HCT116 (cell line): ENCODE results near the gene ZHX3. TPM values are rescaled to one million over a fixed set of nuclear protein-coding genes. Genes with fewer than 3 reads are reported as not detected.
A peak's percentile ranks its signal among the peaks of the same experiment; 100 is the strongest.

Experiments
- ATAC-seq: fragments of 200-7000 bp; cut with Tn5 transposase; 2 replicates; pipeline ENCODE4 v1.9.1; 2020; ENCODE audit warnings: mild to moderate bottlenecking, moderate library complexity
- BruUV-seq: library from RNA; stranded (reverse); fragments of 400-500 nt; replicated peaks from 2 replicates; lab custom pipeline; 2021; lab: Mats Ljungman, UMichigan
- CTCF ChIA-PET: fragments of 300-600 bp; sonication (Branson Sonifier 250); formaldehyde crosslinking; loops from one replicate; lab custom pipeline; 2021; ENCODE audit warnings: antibody characterized with exemption; lab: Charles Lee
- POLR2A ChIA-PET: fragments of 300-600, 350-600 bp; sonication (Branson Sonifier 250); formaldehyde crosslinking; loops from one replicate; lab custom pipeline; 2021; ENCODE audit warnings: antibody characterized with exemption; lab: Charles Lee
- RAD21 ChIA-PET, 2 experiments: fragments of 300-600 bp; sonication (Branson Sonifier 250); formaldehyde crosslinking; loops; one replicate each; lab custom pipeline; 2023; ENCODE audit warnings: low total read pairs in 2 of 2; ENCODE audit not compliant: uncharacterized antibody in 2 of 2, unreplicated experiment in 2 of 2, low non-redundant PET in 1 of 2; lab: Charles Lee
- DNase-seq: peaks from one replicate; pipeline ENCODE4 v3.0.0-alpha.2; 2010; ENCODE audit warnings: low read depth, low spot score
- H2AFZ ChIP-seq: fragments of 200-600 bp; shearing (Covaris generic), sonication (generic); 2 replicates; pipeline ENCODE4 v1.6.1; 2017; ENCODE audit warnings: low read depth, mixed run types, mixed read lengths, antibody characterized with exemption, low read length; ENCODE audit not compliant: poor library complexity, severe bottlenecking
- H3K27ac ChIP-seq: 2 replicates; pipeline ENCODE4 v1.5.1; 2012; ENCODE audit warnings: low read depth, low read length
- H3K27me3 ChIP-seq: fragments of 200-600 bp; sonication (generic); 2 replicates; pipeline ENCODE4 v1.6.1; 2016; ENCODE audit warnings: mixed run types, low read length, mixed read lengths; ENCODE audit not compliant: insufficient read depth
- H3K36me3 ChIP-seq, 2 experiments: fragments of 200-500 bp in 1 of 2; fragments of 200-600 bp in 1 of 2; sonication (Bioruptor generic) in 1 of 2; sonication (generic) in 1 of 2; 2 replicates each; pipeline versions ENCODE4 v1.5.1 to v1.6.1; 2014 to 2016; ENCODE audit warnings: low read length in 2 of 2, inconsistent platforms in 1 of 2, mixed read lengths in 1 of 2, mixed run types in 1 of 2; ENCODE audit not compliant: insufficient read depth in 2 of 2, control insufficient read depth in 1 of 2
- H3K4me1 ChIP-seq, 2 experiments: fragments of 200-600 bp in 1 of 2; sonication (generic) in 1 of 2; 2 replicates each; pipeline versions ENCODE4 v1.5.1 to v1.6.1; 2012 to 2017; ENCODE audit warnings: low read length in 2 of 2, inconsistent platforms in 1 of 2, mild to moderate bottlenecking in 1 of 2, mixed read lengths in 1 of 2, mixed run types in 1 of 2, moderate library complexity in 1 of 2; ENCODE audit not compliant: insufficient read depth in 2 of 2, control insufficient read depth in 1 of 2
- H3K4me2 ChIP-seq: fragments of 200-600 bp; sonication (generic); 2 replicates; pipeline ENCODE4 v1.6.1; 2017; ENCODE audit warnings: mixed run types, low read length, mixed read lengths
- H3K4me3 ChIP-seq, 2 experiments: fragments of 200-600 bp in 1 of 2; sonication (generic) in 1 of 2; replicated peaks in 1 of 2; 2 replicates each; pipeline ENCODE4 v1.5.1; 2011 to 2016; ENCODE audit warnings: low read length in 2 of 2, control low read depth in 1 of 2, low read depth in 1 of 2, mild to moderate bottlenecking in 1 of 2, mixed read lengths in 1 of 2, mixed run types in 1 of 2
- H3K79me2 ChIP-seq: fragments of 200-600 bp; sonication (generic); 2 replicates; pipeline ENCODE4 v1.6.1; 2017; ENCODE audit warnings: mild to moderate bottlenecking, mixed run types, low read length, moderate library complexity, mixed read lengths; ENCODE audit not compliant: insufficient read depth
- H3K9ac ChIP-seq: fragments of 200-600 bp; sonication (generic); 2 replicates; pipeline ENCODE4 v1.6.1; 2016; ENCODE audit warnings: low read length, mixed read lengths
- H3K9me2 ChIP-seq: fragments of 200-600 bp; sonication (generic), shearing (Covaris generic); 2 replicates; pipeline ENCODE4 v1.6.1; 2017; ENCODE audit warnings: mixed run types, mild to moderate bottlenecking, moderate library complexity; ENCODE audit not compliant: insufficient read depth
- H3K9me3 ChIP-seq, 2 experiments: fragments of 200-500 bp in 1 of 2; fragments of 200-600 bp in 1 of 2; sonication (Bioruptor generic) in 1 of 2; sonication (generic) in 1 of 2; 2 replicates each; pipeline ENCODE4 v1.6.1; 2014 to 2017; ENCODE audit warnings: low read length in 2 of 2, mixed read lengths in 2 of 2, inconsistent platforms in 1 of 2, low read depth in 1 of 2, mild to moderate bottlenecking in 1 of 2, mixed run types in 1 of 2, moderate library complexity in 1 of 2; ENCODE audit not compliant: control insufficient read depth in 1 of 2, insufficient read depth in 1 of 2
- H4K20me1 ChIP-seq: fragments of 200-600 bp; sonication (generic), shearing (Covaris generic); 2 replicates; pipeline ENCODE4 v1.6.1; 2017; ENCODE audit warnings: mixed run types, mild to moderate bottlenecking, moderate library complexity; ENCODE audit not compliant: insufficient read depth
- ATF3 ChIP-seq: IDR thresholded peaks from 2 replicates; pipeline ENCODE4 v1.6.1; 2012
- CBX3 ChIP-seq: IDR thresholded peaks from 2 replicates; pipeline ENCODE4 v1.6.1; 2012; ENCODE audit warnings: low read depth
- CEBPB ChIP-seq: IDR thresholded peaks from 2 replicates; pipeline ENCODE4 v1.6.1; 2012; ENCODE audit warnings: low read depth
- EGR1 ChIP-seq: IDR thresholded peaks from 2 replicates; pipeline ENCODE4 v1.6.1; 2012; ENCODE audit warnings: low read depth
- ELF1 ChIP-seq: IDR thresholded peaks from 2 replicates; pipeline ENCODE4 v1.6.1; 2012; ENCODE audit warnings: low read depth, borderline replicate concordance
- EZH2 ChIP-seq: fragments of 200-600 bp; sonication (generic); IDR thresholded peaks from 2 replicates; pipeline ENCODE4 v1.6.1; 2017; ENCODE audit warnings: antibody characterized with exemption, mixed run types
- EZH2phosphoT487 ChIP-seq: fragments of 200-600 bp; IDR thresholded peaks from 2 replicates; pipeline ENCODE4 v1.6.1; 2018; ENCODE audit warnings: antibody characterized with exemption, borderline replicate concordance
- FOSL1 ChIP-seq: IDR thresholded peaks from 2 replicates; pipeline ENCODE4 v1.6.1; 2012; ENCODE audit warnings: low read depth
- JUND ChIP-seq: IDR thresholded peaks from 2 replicates; pipeline ENCODE4 v1.6.1; 2012
- POLR2A ChIP-seq: IDR thresholded peaks from 2 replicates; pipeline ENCODE4 v1.7.0; 2011; ENCODE audit warnings: borderline replicate concordance; ENCODE audit not compliant: insufficient read depth, insufficient read length; ENCODE audit errors: extremely low read depth
- POLR2AphosphoS5 ChIP-seq: IDR thresholded peaks from 2 replicates; pipeline ENCODE4 v1.6.1; 2011; ENCODE audit warnings: mild to moderate bottlenecking, low read depth, low read length, moderate library complexity
- REST ChIP-seq: IDR thresholded peaks from 2 replicates; pipeline ENCODE4 v1.6.1; 2012; ENCODE audit warnings: low read depth
- SIN3A ChIP-seq: IDR thresholded peaks from 2 replicates; pipeline ENCODE4 v1.6.1; 2012; ENCODE audit warnings: low read depth
- SP1 ChIP-seq: IDR thresholded peaks from 2 replicates; pipeline ENCODE4 v1.6.1; 2012; ENCODE audit warnings: low read depth
- SRF ChIP-seq: IDR thresholded peaks from 2 replicates; pipeline ENCODE4 v1.6.1; 2012; ENCODE audit warnings: low read depth
- TCF7L2 ChIP-seq: IDR thresholded peaks from 2 replicates; pipeline ENCODE4 v1.7.0; 2011; ENCODE audit warnings: borderline replicate concordance, inconsistent platforms; ENCODE audit not compliant: insufficient read depth, insufficient read length; ENCODE audit errors: extremely low read depth
- YY1 ChIP-seq: IDR thresholded peaks from 2 replicates; pipeline ENCODE4 v1.6.1; 2011; ENCODE audit warnings: low read length, low read depth, moderate library complexity, mild to moderate bottlenecking; ENCODE audit not compliant: insufficient replicate concordance; ENCODE audit errors: extremely low read depth
- ZFX ChIP-seq: fragments of 450-650 bp; IDR thresholded peaks from 2 replicates; pipeline ENCODE4 v1.6.1; 2017
- ZNF274 ChIP-seq: fragments of 200-500 bp; sonication (Bioruptor generic); IDR thresholded peaks from 2 replicates; pipeline ENCODE4 v1.6.1; 2014; ENCODE audit warnings: mild to moderate bottlenecking, low read depth, low read length, inconsistent platforms
- intact Hi-C: fragments of 100-400 bp; cut with micrococcal nuclease; formaldehyde crosslinking; loops from 2 replicates; pipeline ENCODE4 v1.10.0; 2022
- total RNA-seq: library from RNA; stranded (reverse); gene quantifications from one replicate; pipeline ENCODE4 v1.2.1, GENCODE V29; 2021; ENCODE audit not compliant: unreplicated experiment

ZHX3 gene
- total RNA-seq, 1 experiment from 2014 or later = 13.3 TPM

GRCh38 chr20:41318271-41318649 lies 729 bp upstream of the ZHX3 start:
- no peaks in the 10 kb centered on the region for H4K20me1 ChIP-seq
- no peaks in the 10 kb centered on the region for H3K79me2 ChIP-seq
- H3K27ac ChIP-seq = no peak overlapping the region
- TF ChIP-seq EGR1 (no peak), TCF7L2 (no peak), SP1 (no peak), YY1 (no peak), EZH2phosphoT487 (no peak), JUND (no peak), ATF3 (no peak), POLR2A (no peak), FOSL1 (no peak), REST (no peak), EZH2 (no peak), SRF (no peak), SIN3A (no peak), CEBPB (no peak), CBX3 (no peak), ZFX (no peak), ELF1 (no peak), ZNF274 (no peak), POLR2AphosphoS5 (no peak)
- H3K4me1 ChIP-seq = peaks cover 9 to 27% of the 10 kb centered on the region in 2 experiments
- peak overlapping the region; percentile 84 for H3K4me2 ChIP-seq
- 0 out of 2 replicates have a peak overlapping the region, but pooled peaks have one; percentile 37 for H3K9ac ChIP-seq
- peak overlapping the region; percentile 44 to 56 for H3K4me3 ChIP-seq
- no peak for ATAC-seq
- no peaks in the 10 kb centered on the region for H3K36me3 ChIP-seq
- H3K27me3 ChIP-seq = no peaks in the 10 kb centered on the region
- BruUV-seq = no TSS peak
- intact Hi-C loops = no loop called here
- ChIA-PET CTCF (interaction anchor here (0.9 kb wide), 1 partner anchor 22 kb away, joined by 3 read pairs; the partner anchor contains the start of gene LPIN3), POLR2A (no interaction called here), RAD21 (no interaction called here)
- no peak overlapping the region for H2AFZ ChIP-seq
- H3K9me2 ChIP-seq = no peaks in the 10 kb centered on the region
- no peaks in the 10 kb centered on the region for H3K9me3 ChIP-seq
- DNase-seq = no peak
